GM23338 (cell line): Measurements from ENCODE around the gene PRUNE1. TPM values are rescaled to one million over a fixed set of nuclear protein-coding genes. Genes with fewer than 3 reads are reported as not detected.
A peak's percentile ranks its signal among the peaks of the same experiment; 100 is the strongest.

Source experiments
- ATAC-seq: fragments of 200-7000 bp; cut with Tn5 transposase; 3 replicates; pipeline ENCODE4 v1.9.1; 2020
- DNase-seq: peaks from one replicate; pipeline ENCODE4 v3.0.0-alpha.2; 2015; ENCODE audit warnings: low spot score
- H2AFZ ChIP-seq: fragments of 200-600 bp; sonication (generic); 2 replicates; pipeline ENCODE4 v1.8.0; 2016; ENCODE audit warnings: antibody characterized with exemption, mild to moderate bottlenecking, moderate library complexity
- H3F3A ChIP-seq: fragments of 200-600 bp; sonication (generic); replicated peaks from 2 replicates; pipeline ENCODE4 v1.8.0; 2017; ENCODE audit warnings: antibody characterized with exemption, mixed run types, low read depth
- H3K27ac ChIP-seq: fragments of 200-600 bp; sonication (generic); 2 replicates; pipeline ENCODE4 v1.6.1; 2016; ENCODE audit warnings: low read depth
- H3K27me3 ChIP-seq: fragments of 200-600 bp; sonication (generic); 2 replicates; pipeline ENCODE4 v1.8.0; 2016; ENCODE audit warnings: mild to moderate bottlenecking, mixed run types, moderate library complexity; ENCODE audit not compliant: insufficient read depth
- H3K36me3 ChIP-seq: fragments of 200-600 bp; sonication (generic); 2 replicates; pipeline ENCODE4 v1.8.0; 2016; ENCODE audit warnings: mild to moderate bottlenecking; ENCODE audit not compliant: insufficient read depth
- H3K4me1 ChIP-seq: fragments of 200-600 bp; sonication (generic); 2 replicates; pipeline ENCODE4 v1.8.0; 2016; ENCODE audit warnings: mild to moderate bottlenecking, moderate library complexity; ENCODE audit not compliant: insufficient read depth
- H3K4me2 ChIP-seq: fragments of 200-600 bp; sonication (generic); 2 replicates; pipeline ENCODE4 v1.7.1; 2017; ENCODE audit warnings: mixed run types
- H3K4me3 ChIP-seq: fragments of 200-600 bp; sonication (generic); 2 replicates; pipeline ENCODE4 v1.6.1; 2016; ENCODE audit warnings: mixed run types
- H3K79me2 ChIP-seq: fragments of 200-600 bp; sonication (generic); replicated peaks from 2 replicates; pipeline ENCODE4 v1.8.0; 2017; ENCODE audit warnings: mild to moderate bottlenecking; ENCODE audit not compliant: insufficient read depth
- H3K9me2 ChIP-seq: fragments of 200-600 bp; sonication (generic); 2 replicates; pipeline ENCODE4 v1.8.0; 2017; ENCODE audit not compliant: insufficient read depth
- H4K20me1 ChIP-seq: fragments of 200-600 bp; sonication (generic); replicated peaks from 2 replicates; pipeline ENCODE4 v1.8.0; 2017; ENCODE audit warnings: mild to moderate bottlenecking; ENCODE audit not compliant: insufficient read depth
- H3K27ac Mint-ChIP-seq: 2 replicates; pipeline ENCODE4 v1.8.0; 2020; ENCODE audit warnings: inconsistent platforms, mild to moderate bottlenecking, moderate library complexity, mixed read lengths
- H3K27me3 Mint-ChIP-seq: 3 replicates; pipeline ENCODE4 v1.8.0; 2022; ENCODE audit warnings: low read depth, mild to moderate bottlenecking, moderate library complexity, mixed read lengths, inconsistent platforms; ENCODE audit not compliant: insufficient read depth, poor library complexity
- H3K36me3 Mint-ChIP-seq: 3 replicates; pipeline ENCODE4 v1.8.0; 2021; ENCODE audit warnings: low read depth, mild to moderate bottlenecking, inconsistent platforms, moderate library complexity, mixed read lengths
- H3K4me1 Mint-ChIP-seq: 3 replicates; pipeline ENCODE4 v1.8.0; 2020; ENCODE audit warnings: mild to moderate bottlenecking, inconsistent platforms, mixed read lengths
- H3K4me3 Mint-ChIP-seq: 3 replicates; pipeline ENCODE4 v1.8.0; 2021; ENCODE audit warnings: moderate library complexity, mild to moderate bottlenecking, inconsistent platforms, mixed read lengths
- H3K9me3 Mint-ChIP-seq: 3 replicates; pipeline ENCODE4 v1.8.0; 2020; ENCODE audit warnings: moderate library complexity, mild to moderate bottlenecking, inconsistent platforms, mixed read lengths
- ETS1 ChIP-seq: IDR thresholded peaks from 2 replicates; pipeline ENCODE4 v1.6.1; 2016; ENCODE audit warnings: antibody characterized with exemption
- EZH2 ChIP-seq: fragments of 200-600 bp; sonication (generic); IDR thresholded peaks from one replicate; pipeline ENCODE4 v1.8.0; 2017; ENCODE audit warnings: antibody characterized with exemption, mild to moderate bottlenecking, low read depth; ENCODE audit not compliant: unreplicated experiment
- JUNB ChIP-seq: IDR thresholded peaks from one replicate; pipeline ENCODE4 v1.6.1; 2016; ENCODE audit warnings: antibody characterized with exemption; ENCODE audit not compliant: unreplicated experiment
- STAT1 ChIP-seq: IDR thresholded peaks from one replicate; pipeline ENCODE4 v1.6.1; 2016; ENCODE audit warnings: antibody characterized with exemption; ENCODE audit not compliant: unreplicated experiment
- ZNF114 ChIP-seq: fragments of 250-450 bp; sonication (Bioruptor Pico); IDR thresholded peaks from 2 replicates; pipeline ENCODE4 v1.5.0; 2020; ENCODE audit warnings: mild to moderate bottlenecking, moderate library complexity
- ZNF331 ChIP-seq: fragments of 250-450 bp; sonication (Bioruptor Pico); IDR thresholded peaks from 2 replicates; pipeline ENCODE4 v1.5.0; 2020; ENCODE audit warnings: low read depth, mild to moderate bottlenecking, moderate library complexity
- polyA plus RNA-seq: library from polyadenylated mRNA; unstranded; fragments of >200 nt; fragmentation: Nextera tagmentation; extraction: Ambion mirVana; gene quantifications from 2 replicates; pipeline ENCODE4 v1.2.1, GENCODE V29; 2016
- total RNA-seq: library from RNA; depleted of rRNA; stranded (reverse); fragments of >200 nt; shearing (Covaris generic); gene quantifications from 2 replicates; pipeline ENCODE4 v1.2.3, GENCODE V29; 2014

The PRUNE1 gene
- total and polyA plus RNA-seq, 2 experiments from 2014 or later, result 14.7 to 33.2 TPM

DNA sequence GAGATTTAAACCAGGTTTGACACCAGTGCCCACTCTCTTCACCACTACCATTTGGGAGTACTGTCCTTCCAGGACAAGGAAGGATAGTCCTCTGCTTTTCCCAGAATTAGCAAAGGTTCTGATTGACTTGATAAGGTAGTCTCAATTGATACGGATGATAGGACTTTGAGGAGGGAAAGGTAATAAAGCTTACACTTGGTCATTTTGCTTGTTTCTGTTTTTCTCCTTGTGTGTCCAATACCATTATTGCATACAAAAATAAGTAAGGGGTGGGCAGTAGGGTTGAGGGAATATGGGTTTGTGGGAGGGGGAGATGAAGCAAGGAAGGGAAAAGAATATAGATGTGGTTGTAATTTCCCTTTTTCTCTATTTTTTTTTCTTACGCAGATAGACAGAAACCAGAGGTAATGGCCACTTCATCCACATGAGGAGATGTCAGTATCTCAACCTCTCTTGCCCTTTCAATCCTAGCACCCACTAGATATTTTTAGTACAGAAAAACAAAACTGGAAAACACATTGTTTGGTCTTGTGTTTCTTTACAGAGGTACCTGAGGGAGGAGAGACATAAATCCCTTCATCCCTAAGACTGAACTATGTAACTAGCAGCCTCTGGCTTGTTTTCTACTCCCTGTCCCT, 41.9 kb downstream of the PRUNE1 start (continued):
- no peak for TF ChIP-seq ETS1
- TF ChIP-seq JUNB, result no peak
- no peak for TF ChIP-seq ZNF114
- no peak for TF ChIP-seq STAT1

- H2AFZ ChIP-seq, result no peak overlapping the region
- no peaks in the 10 kb centered on the region; the same call in 2 of the 3 replicates for H3K9me3 Mint-ChIP-seq
- no peak for ATAC-seq
- H3F3A ChIP-seq, result peaks cover 41% of the 10 kb centered on the region
- no peak for DNase-seq
- peaks cover 14% of the 10 kb centered on the region for H3K4me1 Mint-ChIP-seq
- H4K20me1 ChIP-seq, result peaks cover 14% of the 10 kb centered on the region
- no peak overlapping the region for H3K4me2 ChIP-seq
- H3K27ac ChIP-seq, result peak overlapping the region; percentile 68; the same call in 1 of the 2 replicates
- TF ChIP-seq EZH2 (no peak), JUNB (no peak), ZNF114 (no peak), ZNF331 (no peak), STAT1 (no peak), ETS1 (no peak)
- H3K36me3 ChIP-seq, result peaks cover 48% of the 10 kb centered on the region
- H3K4me1 ChIP-seq, result peaks cover 5% of the 10 kb centered on the region; the same call in 1 of the 2 replicates
- no peaks in the 10 kb centered on the region for H3K9me2 ChIP-seq
- no peak overlapping the region for H3K4me3 ChIP-seq
- peaks cover 10% of the 10 kb centered on the region for H3K79me2 ChIP-seq
- H3K27me3 ChIP-seq, result no peaks in the 10 kb centered on the region
- no peak overlapping the region for H3K27ac Mint-ChIP-seq
- peaks cover 9% of the 10 kb centered on the region for H3K27me3 Mint-ChIP-seq
- H3K36me3 Mint-ChIP-seq, result peaks cover 56% of the 10 kb centered on the region
- no peak overlapping the region for H3K4me3 Mint-ChIP-seq
Measured at GRCh38 chr1:151051356-151052009, 43.2 kb downstream of the PRUNE1 start.

DNA sequence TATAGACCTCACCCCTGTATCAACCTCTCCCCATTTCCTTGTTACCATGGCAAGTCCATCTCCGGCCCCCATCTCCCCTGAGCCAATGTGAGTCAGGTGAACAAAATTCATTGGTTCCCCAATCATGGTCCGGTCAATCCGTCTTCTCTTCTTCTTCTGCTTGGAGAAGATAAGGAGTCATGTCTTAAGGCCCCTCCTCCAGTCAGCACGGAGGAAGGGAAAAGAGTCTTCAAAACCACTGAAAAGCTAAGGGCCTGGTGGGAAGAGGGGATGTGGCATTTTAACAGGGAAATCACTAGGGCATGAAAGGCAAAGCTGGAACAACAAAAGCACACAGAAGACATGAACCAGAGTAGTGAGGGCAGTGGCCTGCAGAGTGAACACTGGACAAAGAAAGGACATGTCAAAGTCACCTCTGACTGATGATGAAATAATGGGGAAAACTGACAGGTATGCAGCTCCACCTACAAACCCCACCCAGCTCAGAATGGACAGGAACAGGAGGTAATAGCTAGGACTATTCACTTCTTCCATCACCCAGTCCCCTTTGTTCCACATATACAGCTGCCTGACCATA, 46.8 kb downstream of the PRUNE1 start:
- H3K4me3 ChIP-seq, result no peak overlapping the region
- H3K27me3 Mint-ChIP-seq, result peaks cover 14% of the 10 kb centered on the region
- H3K4me2 ChIP-seq, result no peak overlapping the region
- no peak overlapping the region for H2AFZ ChIP-seq
- H3K4me1 Mint-ChIP-seq, result peaks cover 24% of the 10 kb centered on the region
- H3K9me2 ChIP-seq, result no peaks in the 10 kb centered on the region
- H3K27me3 ChIP-seq, result no peaks in the 10 kb centered on the region
- peaks cover 28% of the 10 kb centered on the region; the same call in 1 of the 2 replicates for H3F3A ChIP-seq
- H3K27ac ChIP-seq, result no peak overlapping the region
- peaks cover 45% of the 10 kb centered on the region for H3K79me2 ChIP-seq
- H3K36me3 Mint-ChIP-seq, result peaks cover 68% of the 10 kb centered on the region
- no peak for TF ChIP-seq EZH2
- no peak for TF ChIP-seq ETS1
- TF ChIP-seq STAT1, result no peak
- H3K4me1 ChIP-seq, result peaks cover 15% of the 10 kb centered on the region; the same call in 1 of the 2 replicates
- ATAC-seq (no peak), DNase-seq (no peak)
- no peak overlapping the region; the same call in 2 of the 3 replicates for H3K4me3 Mint-ChIP-seq
- no peak overlapping the region for H3K27ac Mint-ChIP-seq
- peaks cover 48% of the 10 kb centered on the region for H3K36me3 ChIP-seq
- H4K20me1 ChIP-seq, result peaks cover 30% of the 10 kb centered on the region
- no peaks in the 10 kb centered on the region; the same call in 2 of the 3 replicates for H3K9me3 Mint-ChIP-seq
